ENCODE data around the gene GKN2. TPM values are rescaled to one million over a fixed set of nuclear protein-coding genes. Genes with fewer than 3 reads are reported as not detected.
"Not testable (repeated sequence)": the region's sequence is repeated elsewhere in the genome, so short reads cannot be mapped to it uniquely, and the experiment has no call there.

The GKN2 gene
- total and polyA plus RNA-seq, 2 of the 13 experiments (the other 11 are each of a cell fraction or from before 2014, with no cell fraction given), result not detected

DNA sequence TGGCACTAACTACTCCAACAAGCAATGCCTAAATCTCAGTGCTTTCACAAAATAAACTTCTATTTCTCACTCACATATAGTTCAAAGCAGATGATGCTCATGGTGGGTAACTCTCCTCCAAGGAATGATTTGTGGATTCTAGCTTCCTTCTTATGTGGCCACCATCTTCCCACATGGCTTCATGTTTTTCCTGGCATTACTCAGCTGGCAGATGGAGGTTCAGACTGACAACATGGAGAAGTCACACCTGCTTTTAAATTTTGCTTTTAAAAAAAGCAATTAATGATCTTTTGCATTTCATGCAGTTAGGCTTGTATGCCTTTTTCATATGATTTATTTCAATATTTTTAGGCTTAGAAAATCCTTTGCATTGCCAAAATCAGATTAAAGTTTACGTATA, 6.3 kb upstream of the GKN2 start:
- no peak for FAIRE-seq
- no peak for ATAC-seq
- Histone ChIP-seq H2AFZ (ENCODE audit: low read length) (no peak overlapping the region), H4K20me1 (ENCODE audit: insufficient read depth, low read length) (no peaks in the 10 kb centered on the region), H3K4me1 (ENCODE audit: insufficient read depth, low read length) (no peaks in the 10 kb centered on the region), H3K27ac (ENCODE audit: extremely low read length, insufficient read depth, low read length) (no peak overlapping the region), H3K4me2 (ENCODE audit: low read depth, low read length) (no peak overlapping the region), H3K79me2 (ENCODE audit: insufficient read depth, low read length) (no peaks in the 10 kb centered on the region), H3K4me3 (replicated peaks in 1 of 3; ENCODE audit: insufficient read depth in 1 of 3, low read depth in 2 of 3, low read length in 3 of 3) (no peak overlapping the region), H3K36me3 (replicated peaks in 1 of 2; ENCODE audit: control insufficient read depth in 1 of 2, insufficient read depth in 2 of 2, low read length in 2 of 2) (no peaks in the 10 kb centered on the region), H3K9ac (ENCODE audit: insufficient read depth, low read depth, low read length) (no peak overlapping the region), H3K27me3 (ENCODE audit: control insufficient read depth in 1 of 2, insufficient read depth in 2 of 2, low read length in 2 of 2) (peaks cover 0 to 13% of the 10 kb centered on the region in 2 experiments; a peak in 3 of 5 replicates), H3K9me3 (ENCODE audit: low read length) (no peaks in the 10 kb centered on the region)
- POLR2A ChIA-PET, result no interaction called here
- no peak for DNase-seq (ENCODE audit: low spot score)
- intact Hi-C loops (cut with micrococcal nuclease; ENCODE audit: unreplicated experiment) (no loop called here), in situ Hi-C loops (cut with HindIII; ENCODE audit: extremely low pct_ligation_motif_present, low pct_unique_long_range_greater_than_20kb) (no loop called here)
- CTCF ChIA-PET (ENCODE audit: low intra/inter-chr PET ratio, low total read pairs), result no interaction called here
- BruUV-seq (replicated peaks), result no TSS peak
- TF ChIP-seq PRPF4 (IDR thresholded peaks at IDR 0.05; ENCODE audit: low read depth, low read length, poor library complexity, severe bottlenecking) (no peak), CENPX (CRISPR knock-in tag; IDR thresholded peaks at IDR 0.05) (no peak), CHCHD3 (CRISPR knock-in tag; IDR thresholded peaks at IDR 0.05) (no peak), POLR2G (IDR thresholded peaks at IDR 0.05; ENCODE audit: low read depth, low read length) (no peak), KAT2B (IDR thresholded peaks at IDR 0.05; ENCODE audit: borderline replicate concordance, low read depth, low read length) (no peak)
- TF ChIP-seq, protein P1, sequence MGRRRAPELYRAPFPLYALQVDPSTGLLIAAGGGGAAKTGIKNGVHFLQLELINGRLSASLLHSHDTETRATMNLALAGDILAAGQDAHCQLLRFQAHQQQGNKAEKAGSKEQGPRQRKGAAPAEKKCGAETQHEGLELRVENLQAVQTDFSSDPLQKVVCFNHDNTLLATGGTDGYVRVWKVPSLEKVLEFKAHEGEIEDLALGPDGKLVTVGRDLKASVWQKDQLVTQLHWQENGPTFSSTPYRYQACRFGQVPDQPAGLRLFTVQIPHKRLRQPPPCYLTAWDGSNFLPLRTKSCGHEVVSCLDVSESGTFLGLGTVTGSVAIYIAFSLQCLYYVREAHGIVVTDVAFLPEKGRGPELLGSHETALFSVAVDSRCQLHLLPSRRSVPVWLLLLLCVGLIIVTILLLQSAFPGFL (CRISPR knock-in tag; IDR thresholded peaks at IDR 0.05), result no peak
- 23% methylated on average over 1 of the region's 1 CpG for WGBS (ENCODE audit: low lambda C conversion rate)

DNA sequence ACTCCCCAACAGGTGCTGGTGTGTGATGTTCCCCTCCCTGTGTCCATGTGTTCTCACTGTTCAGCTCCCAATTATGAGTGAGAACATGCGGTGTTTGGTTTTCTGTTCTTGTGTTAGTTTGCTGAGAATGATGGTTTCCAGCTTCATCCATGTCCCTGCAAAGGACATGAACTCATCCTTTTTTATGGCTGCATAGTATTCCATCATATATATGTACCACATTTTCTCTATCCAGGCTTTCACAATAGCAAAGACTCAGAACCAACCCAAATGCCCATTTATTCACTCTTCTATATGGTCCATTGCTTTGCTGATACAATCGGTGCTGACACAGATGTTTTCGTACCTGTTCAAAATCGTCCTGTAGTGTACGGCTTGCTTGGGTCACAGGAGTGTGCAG, 2.7 kb upstream of the GKN2 start:
- intact Hi-C loops (cut with micrococcal nuclease; ENCODE audit: unreplicated experiment); H3K36me3 ChIP-seq (replicated peaks in 1 of 2; ENCODE audit: control insufficient read depth in 1 of 2, insufficient read depth in 2 of 2, low read length in 2 of 2); BruUV-seq (replicated peaks); FAIRE-seq; H3K4me1 ChIP-seq (ENCODE audit: insufficient read depth, low read length); H2AFZ ChIP-seq (ENCODE audit: low read length); H3K4me2 ChIP-seq (ENCODE audit: low read depth, low read length); ATAC-seq; CTCF ChIA-PET (ENCODE audit: low intra/inter-chr PET ratio, low total read pairs); in situ Hi-C loops (cut with HindIII; ENCODE audit: extremely low pct_ligation_motif_present, low pct_unique_long_range_greater_than_20kb); H3K27ac ChIP-seq (ENCODE audit: extremely low read length, insufficient read depth, low read length); H3K9me3 ChIP-seq (ENCODE audit: low read length); H4K20me1 ChIP-seq (ENCODE audit: insufficient read depth, low read length); DNase-seq (ENCODE audit: low spot score); POLR2A ChIA-PET; H3K4me3 ChIP-seq (replicated peaks in 1 of 3; ENCODE audit: insufficient read depth in 1 of 3, low read depth in 2 of 3, low read length in 3 of 3); H3K9ac ChIP-seq (ENCODE audit: insufficient read depth, low read depth, low read length); H3K79me2 ChIP-seq (ENCODE audit: insufficient read depth, low read length): not testable (repeated sequence)
- TF ChIP-seq, protein P2, sequence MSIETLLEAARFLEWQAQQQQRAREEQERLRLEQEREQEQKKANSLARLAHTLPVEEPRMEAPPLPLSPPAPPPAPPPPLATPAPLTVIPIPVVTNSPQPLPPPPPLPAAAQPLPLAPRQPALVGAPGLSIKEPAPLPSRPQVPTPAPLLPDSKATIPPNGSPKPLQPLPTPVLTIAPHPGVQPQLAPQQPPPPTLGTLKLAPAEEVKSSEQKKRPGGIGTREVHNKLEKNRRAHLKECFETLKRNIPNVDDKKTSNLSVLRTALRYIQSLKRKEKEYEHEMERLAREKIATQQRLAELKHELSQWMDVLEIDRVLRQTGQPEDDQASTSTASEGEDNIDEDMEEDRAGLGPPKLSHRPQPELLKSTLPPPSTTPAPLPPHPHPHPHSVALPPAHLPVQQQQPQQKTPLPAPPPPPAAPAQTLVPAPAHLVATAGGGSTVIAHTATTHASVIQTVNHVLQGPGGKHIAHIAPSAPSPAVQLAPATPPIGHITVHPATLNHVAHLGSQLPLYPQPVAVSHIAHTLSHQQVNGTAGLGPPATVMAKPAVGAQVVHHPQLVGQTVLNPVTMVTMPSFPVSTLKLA (IDR thresholded peaks at IDR 0.05), result peak; percentile 30; the same call in 1 of the 2 replicates
- peaks cover 2 to 37% of the 10 kb centered on the region in 2 experiments; a peak in 3 of 5 replicates for H3K27me3 ChIP-seq (ENCODE audit: control insufficient read depth in 1 of 2, insufficient read depth in 2 of 2, low read length in 2 of 2)
- WGBS (ENCODE audit: low lambda C conversion rate), result 63% methylated on average over 5 of the region's 5 CpGs
